GM08714 (cell line): ENCODE results near the gene EPB41L3.

Experiments
- H3K4me3 ChIP-seq: fragments of 200-500 bp; sonication (Bioruptor generic); 2 replicates; pipeline ENCODE4 v1.5.1; 2014; ENCODE audit warnings: mild to moderate bottlenecking, low read length, inconsistent platforms
- ZNF274 ChIP-seq: IDR thresholded peaks from 2 replicates; pipeline ENCODE4 v1.6.1; 2012; ENCODE audit warnings: mild to moderate bottlenecking, low read depth, low read length

Gene EPB41L3

GRCh38 chr18:5543036-5543680 is 639 bp downstream of the EPB41L3 start:
- TF ChIP-seq ZNF274, result no peak
- H3K4me3 ChIP-seq, result peak overlapping the region; percentile 16; the same call in 1 of the 2 replicates

GRCh38 chr18:5542515-5543035 is 1.2 kb downstream of the EPB41L3 start:
- no peak for TF ChIP-seq ZNF274
- peak overlapping the region; percentile 16; the same call in 1 of the 2 replicates for H3K4me3 ChIP-seq

- TF ChIP-seq ZNF274, result no peak
- no peak overlapping the region for H3K4me3 ChIP-seq
Observed at GRCh38 chr18:5541644-5542043, 2.2 kb downstream of the EPB41L3 start.

GRCh38 chr18:5539391-5539790 is 4.4 kb downstream of the EPB41L3 start:
- TF ChIP-seq ZNF274, result no peak
- H3K4me3 ChIP-seq, result no peak overlapping the region

- no peak overlapping the region for H3K4me3 ChIP-seq
- TF ChIP-seq ZNF274, result no peak
Observed at GRCh38 chr18:5538544-5538943, 5.3 kb downstream of the EPB41L3 start.

- no peak overlapping the region for H3K4me3 ChIP-seq
- no peak for TF ChIP-seq ZNF274
Observed at GRCh38 chr18:5537860-5538259, 5.9 kb downstream of the EPB41L3 start.

- H3K4me3 ChIP-seq, result no peak overlapping the region
- no peak for TF ChIP-seq ZNF274
Observed at GRCh38 chr18:5534845-5535244, 9.0 kb downstream of the EPB41L3 start.

- no peak overlapping the region for H3K4me3 ChIP-seq
- TF ChIP-seq ZNF274, result no peak
Observed at GRCh38 chr18:5532066-5532465, 11.7 kb downstream of the EPB41L3 start.

GRCh38 chr18:5530629-5531178 is 13.1 kb downstream of the EPB41L3 start:
- no peak for TF ChIP-seq ZNF274
- H3K4me3 ChIP-seq, result no peak overlapping the region

GRCh38 chr18:5529471-5529870 is 14.3 kb downstream of the EPB41L3 start:
- TF ChIP-seq ZNF274, result no peak
- no peak overlapping the region for H3K4me3 ChIP-seq

GRCh38 chr18:5527603-5528002 is 16.2 kb downstream of the EPB41L3 start:
- no peak for TF ChIP-seq ZNF274
- no peak overlapping the region for H3K4me3 ChIP-seq

- no peak for TF ChIP-seq ZNF274
- no peak overlapping the region for H3K4me3 ChIP-seq
Observed at GRCh38 chr18:5524660-5525059, 19.1 kb downstream of the EPB41L3 start.

- H3K4me3 ChIP-seq, result no peak overlapping the region
- TF ChIP-seq ZNF274, result no peak
Observed at GRCh38 chr18:5521000-5521399, 22.8 kb downstream of the EPB41L3 start.

GRCh38 chr18:5520464-5520863 is 23.3 kb downstream of the EPB41L3 start:
- TF ChIP-seq ZNF274, result no peak
- H3K4me3 ChIP-seq, result no peak overlapping the region

- TF ChIP-seq ZNF274, result no peak
- H3K4me3 ChIP-seq, result no peak overlapping the region
Observed at GRCh38 chr18:5519448-5520298, 24.1 kb downstream of the EPB41L3 start.
